UCSD-AML1 (cell line): Measurements from ENCODE around the gene PCDHB3.
"Not testable (repeated sequence)": the region's sequence is repeated elsewhere in the genome, so short reads cannot be mapped to it uniquely, and the experiment has no call there.

Experiments used
- DNase-seq: peaks from one replicate; lab custom pipeline; 2025; ENCODE audit not compliant: unreplicated experiment; lab: John Stamatoyannopoulos, UW

PCDHB3 gene

DNA sequence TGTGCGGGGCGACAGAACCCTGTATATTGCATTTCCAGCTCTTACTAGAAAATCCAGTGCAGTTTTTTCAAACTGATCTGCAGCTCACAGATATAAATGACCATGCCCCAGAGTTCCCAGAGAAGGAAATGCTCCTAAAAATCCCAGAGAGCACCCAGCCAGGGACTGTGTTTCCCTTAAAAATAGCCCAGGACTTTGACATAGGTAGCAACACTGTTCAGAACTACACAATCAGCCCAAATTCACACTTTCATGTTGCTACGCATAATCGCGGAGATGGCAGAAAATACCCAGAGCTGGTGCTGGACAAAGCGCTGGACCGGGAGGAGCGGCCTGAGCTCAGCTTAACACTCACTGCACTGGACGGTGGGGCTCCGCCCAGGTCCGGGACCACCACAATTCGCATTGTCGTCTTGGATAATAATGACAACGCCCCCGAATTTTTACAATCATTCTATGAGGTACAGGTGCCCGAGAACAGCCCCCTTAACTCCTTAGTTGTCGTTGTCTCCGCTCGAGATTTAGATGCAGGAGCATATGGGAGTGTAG is 35.5 kb downstream of the PCDHB3 start:
- no peak for DNase-seq

DNA sequence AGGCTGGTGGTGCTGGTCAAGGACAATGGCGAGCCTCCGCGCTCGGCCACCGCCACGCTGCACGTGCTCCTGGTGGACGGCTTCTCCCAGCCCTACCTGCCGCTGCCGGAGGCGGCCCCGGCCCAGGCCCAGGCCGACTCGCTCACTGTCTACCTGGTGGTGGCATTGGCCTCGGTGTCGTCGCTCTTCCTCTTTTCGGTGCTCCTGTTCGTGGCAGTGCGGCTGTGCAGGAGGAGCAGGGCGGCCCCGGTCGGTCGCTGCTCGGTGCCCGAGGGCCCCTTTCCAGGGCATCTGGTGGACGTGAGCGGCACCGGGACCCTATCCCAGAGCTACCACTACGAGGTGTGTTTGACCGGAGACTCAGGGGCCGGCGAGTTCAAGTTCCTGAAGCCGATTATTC is 37.1 kb downstream of the PCDHB3 start:
- not testable (repeated sequence) for DNase-seq

DNA sequence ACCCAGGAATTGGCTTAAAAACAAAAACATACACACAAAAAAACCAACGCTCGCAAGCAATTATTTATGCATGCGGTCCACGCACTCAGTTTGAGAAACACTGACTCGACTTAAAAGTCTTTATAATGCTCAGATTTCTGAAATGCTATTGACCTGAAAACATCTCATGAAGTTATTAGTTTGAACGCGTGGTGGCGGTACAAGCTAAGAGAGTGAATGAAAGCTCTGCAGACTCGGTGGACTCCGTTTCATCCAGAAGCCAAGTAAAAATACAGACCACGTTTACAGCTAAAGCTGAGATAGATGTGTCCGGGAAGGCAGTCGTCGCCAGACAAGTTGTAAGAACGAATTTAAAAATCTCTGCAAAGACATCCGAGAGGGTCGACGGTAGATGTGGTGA is 49.5 kb downstream of the PCDHB3 start, which contains the start of gene PCDHB6:
Gene PCDHB6 (plus strand): TSS at position 246 of the 400 bp plus-strand sequence. CDS start 201 bp downstream, outside the sequence.
- no peak for DNase-seq

DNA sequence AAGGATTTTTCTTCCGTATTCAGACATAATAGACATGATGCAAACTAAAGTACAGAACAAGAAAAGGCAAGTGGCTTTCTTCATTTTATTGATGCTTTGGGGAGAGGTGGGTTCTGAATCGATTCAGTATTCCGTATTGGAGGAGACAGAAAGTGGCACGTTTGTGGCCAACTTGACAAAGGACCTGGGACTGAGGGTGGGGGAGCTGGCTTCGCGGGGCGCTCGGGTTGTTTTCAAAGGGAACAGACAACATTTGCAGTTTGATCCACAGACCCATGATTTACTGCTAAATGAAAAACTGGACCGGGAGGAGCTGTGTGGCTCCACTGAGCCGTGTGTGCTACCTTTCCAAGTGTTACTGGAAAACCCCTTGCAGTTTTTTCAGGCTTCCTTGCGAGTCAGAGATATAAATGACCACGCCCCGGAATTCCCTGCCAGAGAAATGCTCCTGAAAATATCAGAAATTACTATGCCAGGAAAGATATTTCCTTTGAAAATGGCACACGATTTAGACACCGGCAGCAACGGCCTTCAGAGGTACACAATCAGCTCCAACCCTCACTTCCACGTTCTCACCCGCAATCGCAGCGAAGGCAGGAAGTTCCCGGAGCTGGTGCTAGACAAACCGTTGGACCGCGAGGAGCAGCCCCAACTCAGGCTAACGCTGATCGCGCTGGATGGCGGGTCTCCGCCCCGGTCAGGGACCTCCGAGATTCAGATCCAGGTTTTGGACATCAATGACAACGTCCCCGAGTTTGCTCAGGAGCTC is 50.1 kb downstream of the PCDHB3 start:
- no peak for DNase-seq

DNA sequence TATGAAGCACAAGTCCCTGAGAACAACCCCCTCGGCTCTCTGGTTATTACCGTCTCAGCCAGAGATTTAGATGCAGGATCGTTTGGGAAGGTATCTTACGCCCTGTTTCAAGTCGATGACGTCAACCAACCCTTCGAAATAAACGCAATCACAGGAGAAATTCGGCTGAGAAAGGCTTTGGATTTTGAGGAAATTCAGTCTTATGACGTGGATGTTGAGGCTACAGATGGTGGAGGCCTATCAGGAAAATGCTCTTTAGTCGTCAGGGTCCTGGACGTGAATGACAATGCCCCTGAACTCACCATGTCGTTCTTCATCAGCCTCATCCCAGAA is 50.7 kb downstream of the PCDHB3 start:
- DNase-seq = no peak

DNA sequence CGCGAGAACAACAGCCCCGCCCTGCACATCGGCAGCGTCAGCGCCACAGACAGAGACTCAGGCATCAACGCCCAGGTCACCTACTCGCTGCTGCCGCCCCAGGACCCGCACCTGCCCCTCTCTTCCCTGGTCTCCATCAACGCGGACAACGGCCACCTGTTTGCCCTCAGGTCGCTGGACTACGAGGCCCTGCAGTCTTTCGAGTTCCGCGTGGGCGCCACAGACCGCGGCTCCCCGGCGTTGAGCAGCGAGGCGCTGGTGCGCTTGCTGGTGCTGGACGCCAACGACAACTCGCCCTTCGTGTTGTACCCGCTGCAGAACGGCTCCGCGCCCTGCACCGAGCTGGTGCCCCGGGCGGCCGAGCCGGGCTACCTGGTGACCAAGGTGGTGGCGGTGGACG is 51.4 kb downstream of the PCDHB3 start:
- DNase-seq = not testable (repeated sequence)

DNA sequence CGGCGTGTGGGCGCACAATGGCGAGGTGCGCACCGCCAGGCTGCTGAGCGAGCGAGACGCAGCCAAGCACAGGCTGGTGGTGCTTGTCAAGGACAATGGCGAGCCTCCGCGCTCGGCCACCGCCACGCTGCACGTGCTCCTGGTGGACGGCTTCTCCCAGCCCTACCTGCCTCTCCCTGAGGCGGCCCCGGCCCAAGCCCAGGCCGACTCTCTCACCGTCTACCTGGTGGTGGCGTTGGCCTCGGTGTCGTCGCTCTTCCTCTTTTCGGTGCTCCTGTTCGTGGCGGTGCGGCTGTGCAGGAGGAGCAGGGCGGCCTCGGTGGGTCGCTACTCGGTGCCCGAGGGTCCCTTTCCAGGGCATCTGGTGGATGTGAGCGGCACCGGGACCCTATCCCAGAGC is 51.8 kb downstream of the PCDHB3 start:
- not testable (repeated sequence) for DNase-seq
